ENCODE measurements around the gene TPT1.

The TPT1 gene

DNA sequence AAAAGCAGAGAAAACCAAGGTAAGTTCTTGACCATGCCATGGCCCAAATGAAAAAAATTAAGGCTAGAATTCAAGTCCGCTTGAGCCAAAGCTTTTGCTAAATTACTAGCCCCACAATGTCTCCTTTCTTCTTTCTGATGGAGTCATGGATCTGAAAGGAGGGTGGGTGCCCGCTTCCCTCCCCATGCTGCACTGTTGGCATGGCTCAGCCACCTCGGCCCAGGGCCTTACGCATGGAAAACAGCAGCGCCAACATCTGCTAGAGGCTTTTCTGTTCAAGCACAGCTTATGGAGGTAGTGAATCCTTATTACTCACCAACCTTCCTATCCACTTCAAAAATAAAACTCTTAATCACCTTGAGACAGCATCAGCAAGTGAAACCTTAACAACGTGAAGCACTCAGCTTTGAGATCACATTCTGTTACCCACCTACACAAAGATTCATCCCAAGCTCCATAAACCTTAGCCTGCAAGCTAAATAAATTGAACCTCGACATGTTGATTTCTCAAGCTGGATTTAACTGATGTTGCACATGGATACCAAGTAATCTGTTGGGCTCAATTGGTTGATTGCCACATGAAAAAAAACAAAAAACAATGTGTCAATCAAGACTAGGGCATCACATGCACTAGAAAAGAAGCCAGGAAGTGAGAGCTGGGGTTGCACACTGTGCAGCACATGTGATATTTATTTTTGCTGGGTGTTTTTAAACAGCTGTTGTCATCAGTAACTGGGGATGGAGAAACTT is 43.4 kb downstream of the TPT1 start:
- DNase-seq (no peak), ATAC-seq (ENCODE audit: insufficient read depth, low read depth) (no peak; the same call in 2 of the 3 replicates)
- Histone ChIP-seq H3K9ac (ENCODE audit: low read depth, low read length) (no peak overlapping the region), H3K79me2 (ENCODE audit: insufficient read depth, low read length) (no peaks in the 10 kb centered on the region), H3K9me3 (ENCODE audit: insufficient read depth, low read length, severe bottlenecking) (no peaks in the 10 kb centered on the region), H3K4me3 (ENCODE audit: low read depth in 1 of 2, low read length in 2 of 2) (no peak overlapping the region), H3K4me1 (ENCODE audit: insufficient read depth, low read length) (no peaks in the 10 kb centered on the region), H2AFZ (ENCODE audit: low read depth, low read length) (no peak overlapping the region), H3K4me2 (ENCODE audit: insufficient read depth, low read length) (no peak overlapping the region), H3K27ac (ENCODE audit: low read length) (no peak overlapping the region), H3K27me3 (ENCODE audit: insufficient read depth, low read length, poor library complexity) (no peaks in the 10 kb centered on the region), H3K36me3 (ENCODE audit: insufficient read depth, low read length) (no peaks in the 10 kb centered on the region), H4K20me1 (ENCODE audit: insufficient read depth, low read length) (no peaks in the 10 kb centered on the region)
- TF ChIP-seq, protein P1, sequence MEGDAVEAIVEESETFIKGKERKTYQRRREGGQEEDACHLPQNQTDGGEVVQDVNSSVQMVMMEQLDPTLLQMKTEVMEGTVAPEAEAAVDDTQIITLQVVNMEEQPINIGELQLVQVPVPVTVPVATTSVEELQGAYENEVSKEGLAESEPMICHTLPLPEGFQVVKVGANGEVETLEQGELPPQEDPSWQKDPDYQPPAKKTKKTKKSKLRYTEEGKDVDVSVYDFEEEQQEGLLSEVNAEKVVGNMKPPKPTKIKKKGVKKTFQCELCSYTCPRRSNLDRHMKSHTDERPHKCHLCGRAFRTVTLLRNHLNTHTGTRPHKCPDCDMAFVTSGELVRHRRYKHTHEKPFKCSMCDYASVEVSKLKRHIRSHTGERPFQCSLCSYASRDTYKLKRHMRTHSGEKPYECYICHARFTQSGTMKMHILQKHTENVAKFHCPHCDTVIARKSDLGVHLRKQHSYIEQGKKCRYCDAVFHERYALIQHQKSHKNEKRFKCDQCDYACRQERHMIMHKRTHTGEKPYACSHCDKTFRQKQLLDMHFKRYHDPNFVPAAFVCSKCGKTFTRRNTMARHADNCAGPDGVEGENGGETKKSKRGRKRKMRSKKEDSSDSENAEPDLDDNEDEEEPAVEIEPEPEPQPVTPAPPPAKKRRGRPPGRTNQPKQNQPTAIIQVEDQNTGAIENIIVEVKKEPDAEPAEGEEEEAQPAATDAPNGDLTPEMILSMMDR (IDR thresholded peaks at IDR 0.05; ENCODE audit: borderline replicate concordance, extremely low read depth, low read length, poor library complexity, severe bottlenecking): no peak
- no peak for TF ChIP-seq EZH2 (IDR thresholded peaks at IDR 0.05; ENCODE audit: borderline replicate concordance, low read depth, low read length, severe bottlenecking)

DNA sequence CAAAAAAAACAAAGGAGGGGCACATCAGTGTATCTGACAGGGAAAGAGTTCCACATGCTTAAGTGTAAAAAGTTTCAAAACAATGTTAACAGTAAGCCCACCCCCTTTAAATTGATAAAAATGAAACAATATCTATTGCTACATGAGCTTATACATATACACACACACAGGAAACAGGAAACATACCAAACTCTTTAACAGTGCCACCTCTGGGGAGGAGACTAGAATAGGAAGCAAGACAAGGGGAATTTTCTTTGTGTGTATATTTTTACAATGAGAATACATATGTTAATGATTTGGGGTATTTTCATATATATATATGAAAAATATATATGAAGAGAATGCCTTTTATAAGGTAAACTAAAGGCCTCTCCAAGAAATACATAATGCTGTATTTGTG is 44.7 kb downstream of the TPT1 start:
- Histone ChIP-seq H3K4me1 (ENCODE audit: insufficient read depth, low read length) (no peaks in the 10 kb centered on the region), H3K27ac (ENCODE audit: low read length) (no peak overlapping the region), H3K79me2 (ENCODE audit: insufficient read depth, low read length) (no peaks in the 10 kb centered on the region), H3K4me3 (ENCODE audit: low read depth in 1 of 2, low read length in 2 of 2) (no peak overlapping the region), H3K9me3 (ENCODE audit: insufficient read depth, low read length, severe bottlenecking) (no peaks in the 10 kb centered on the region), H3K9ac (ENCODE audit: low read depth, low read length) (no peak overlapping the region), H3K4me2 (ENCODE audit: insufficient read depth, low read length) (no peak overlapping the region), H4K20me1 (ENCODE audit: insufficient read depth, low read length) (no peaks in the 10 kb centered on the region), H3K36me3 (ENCODE audit: insufficient read depth, low read length) (no peaks in the 10 kb centered on the region), H2AFZ (ENCODE audit: low read depth, low read length) (no peak overlapping the region), H3K27me3 (ENCODE audit: insufficient read depth, low read length, poor library complexity) (no peaks in the 10 kb centered on the region)
- no peak for ATAC-seq (ENCODE audit: insufficient read depth, low read depth)
- TF ChIP-seq, protein P1 (IDR thresholded peaks at IDR 0.05; ENCODE audit: borderline replicate concordance, extremely low read depth, low read length, poor library complexity, severe bottlenecking): no peak
- TF ChIP-seq EZH2 (IDR thresholded peaks at IDR 0.05; ENCODE audit: borderline replicate concordance, low read depth, low read length, severe bottlenecking): no peak
- DNase-seq: no peak

DNA sequence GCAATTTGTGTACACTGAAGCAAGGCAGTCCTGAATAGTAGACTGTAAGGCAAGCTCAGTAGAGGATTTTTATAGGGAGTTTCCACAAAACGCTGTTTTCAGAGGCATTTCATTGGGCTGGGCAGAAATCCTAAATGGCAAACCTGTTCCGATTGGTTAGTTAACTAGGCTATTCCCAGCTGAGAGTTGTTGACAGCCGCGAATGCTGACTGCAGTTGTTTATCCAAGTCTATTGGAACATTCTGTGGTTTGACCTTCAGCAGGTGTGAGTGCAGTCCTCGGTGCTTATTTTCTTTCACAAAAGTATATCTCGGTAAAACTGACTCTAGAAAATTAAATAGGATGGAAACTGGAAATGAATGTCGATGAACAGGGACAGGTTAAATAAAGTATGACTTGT is 45.4 kb downstream of the TPT1 start:
- Histone ChIP-seq H3K4me2 (ENCODE audit: insufficient read depth, low read length) (no peak overlapping the region), H3K4me1 (ENCODE audit: insufficient read depth, low read length) (no peaks in the 10 kb centered on the region), H3K79me2 (ENCODE audit: insufficient read depth, low read length) (no peaks in the 10 kb centered on the region), H2AFZ (ENCODE audit: low read depth, low read length) (no peak overlapping the region), H3K9ac (ENCODE audit: low read depth, low read length) (no peak overlapping the region), H3K36me3 (ENCODE audit: insufficient read depth, low read length) (no peaks in the 10 kb centered on the region), H4K20me1 (ENCODE audit: insufficient read depth, low read length) (no peaks in the 10 kb centered on the region), H3K27ac (ENCODE audit: low read length) (no peak overlapping the region), H3K4me3 (ENCODE audit: low read depth in 1 of 2, low read length in 2 of 2) (no peak overlapping the region), H3K27me3 (ENCODE audit: insufficient read depth, low read length, poor library complexity) (no peaks in the 10 kb centered on the region), H3K9me3 (ENCODE audit: insufficient read depth, low read length, severe bottlenecking) (no peaks in the 10 kb centered on the region)
- TF ChIP-seq, protein P1 (IDR thresholded peaks at IDR 0.05; ENCODE audit: borderline replicate concordance, extremely low read depth, low read length, poor library complexity, severe bottlenecking): no peak
- TF ChIP-seq EZH2 (IDR thresholded peaks at IDR 0.05; ENCODE audit: borderline replicate concordance, low read depth, low read length, severe bottlenecking): no peak
- DNase-seq (no peak), ATAC-seq (ENCODE audit: insufficient read depth, low read depth) (no peak)

All from DND-41 (cell line).